Thoracic aorta (tissue), 2 donors: ENCODE measurements around the gene EPS8L1. TPM values are rescaled to one million over a fixed set of nuclear protein-coding genes. Genes with fewer than 3 reads are reported as not detected.

ENCODE experiments used
- ATAC-seq: fragments of 150-250 bp; one replicate; pipeline ENCODE4 v1.8.0; 2017; ENCODE audit warnings: low read depth; ENCODE audit not compliant: insufficient number of reproducible peaks, low FRiP score
- DNase-seq: peaks from one replicate; pipeline ENCODE4 v3.0.0-alpha.2; 2020; ENCODE audit warnings: low spot score
- H3K27ac ChIP-seq, 2 donors: fragments of 200-600 bp; sonication (generic); 1 replicate in 1 of 2; 2 replicates in 1 of 2; pipeline ENCODE4 v1.5.1; 2016; ENCODE audit warnings: mild to moderate bottlenecking in 2 of 2, moderate library complexity in 2 of 2
- H3K27me3 ChIP-seq: fragments of 200-600 bp; sonication (generic); replicated peaks from 2 replicates; pipeline ENCODE4 v1.6.0; 2016; ENCODE audit warnings: mild to moderate bottlenecking; ENCODE audit not compliant: insufficient read depth
- H3K36me3 ChIP-seq: fragments of 200-600 bp; sonication (generic); one replicate; pipeline ENCODE4 v1.5.1; 2016
- H3K4me1 ChIP-seq, 2 donors: fragments of 200-600 bp; sonication (generic); 1 replicate in 1 of 2; 2 replicates in 1 of 2; pipeline versions ENCODE4 v1.5.1 to v1.6.0; 2016; ENCODE audit warnings: low read depth in 2 of 2, mild to moderate bottlenecking in 1 of 2; ENCODE audit not compliant: control insufficient read depth in 1 of 2
- H3K4me3 ChIP-seq: fragments of 200-600 bp; sonication (generic); 2 replicates; pipeline ENCODE4 v1.5.1; 2016; ENCODE audit warnings: mild to moderate bottlenecking
- H3K9me3 ChIP-seq: fragments of 200-600 bp; sonication (generic); 2 replicates; pipeline ENCODE4 v1.5.1; 2016
- total RNA-seq, 2 donors: library from RNA; depleted of rRNA; stranded (reverse); fragments of >200 nt; gene quantifications; one replicate each; pipeline versions ENCODE4 v1.1.0 to v1.2.3, GENCODE V29; 2016
- TF ChIP-seq, protein P1 (sequence below): fragments of 200-600 bp; sonication (generic); IDR thresholded peaks from one replicate; pipeline ENCODE4 v1.5.1; 2019; ENCODE audit warnings: antibody characterized with exemption

EPS8L1 gene
- total RNA-seq, 2 donors from 2014 or later = 5.4 to 16.3 TPM

DNA sequence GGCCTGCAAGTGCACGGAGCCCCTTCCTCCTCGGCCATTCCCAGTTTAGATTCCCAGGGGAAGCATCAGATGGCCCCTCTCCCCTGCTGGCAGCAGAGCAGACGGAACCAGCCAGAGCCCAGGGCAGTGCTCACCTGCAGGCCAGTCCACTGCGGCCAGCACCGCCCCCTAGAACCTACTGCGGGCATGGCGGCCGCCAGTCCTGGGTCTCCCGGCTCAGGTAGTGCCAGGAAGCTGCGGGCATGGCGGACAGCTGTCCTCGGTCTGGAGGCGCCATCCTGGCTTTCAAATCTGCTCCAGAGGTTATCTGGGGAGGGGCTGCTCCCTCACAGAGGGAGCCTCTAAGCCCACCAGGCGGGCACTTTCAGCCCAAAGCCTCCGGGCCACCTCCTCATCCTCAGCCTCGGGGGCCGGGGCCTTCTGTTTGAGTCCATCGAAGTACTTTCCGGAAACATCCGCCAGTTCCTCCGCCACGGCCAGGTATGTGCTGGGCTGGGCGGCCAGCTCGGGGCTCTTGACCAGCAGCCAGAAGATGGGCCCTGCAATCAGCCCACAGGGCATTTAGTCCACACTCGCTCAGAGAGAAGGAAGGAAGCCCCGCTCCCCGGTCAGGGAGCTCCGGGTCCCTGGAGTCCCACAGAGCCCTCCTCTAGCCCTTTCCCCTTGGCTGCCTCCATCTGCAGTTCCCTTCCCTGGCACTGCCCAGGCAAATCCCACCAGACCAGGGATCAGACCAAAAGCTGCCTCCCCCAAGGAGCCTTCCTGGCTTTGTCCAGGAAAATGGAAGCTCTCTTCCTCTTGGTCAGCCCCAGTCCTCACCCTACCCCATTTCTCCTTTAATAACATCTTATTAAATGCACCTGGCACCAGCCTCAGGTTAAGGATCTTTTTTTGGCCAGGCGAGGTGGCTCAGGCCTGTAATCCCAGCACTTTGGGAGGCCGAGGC, 30.6 kb upstream of the EPS8L1 start:
- Histone ChIP-seq H3K4me3 (no peak overlapping the region), H3K36me3 (peaks cover 40% of the 10 kb centered on the region), H3K27ac (no peak overlapping the region), H3K27me3 (no peaks in the 10 kb centered on the region), H3K4me1 (no peaks in the 10 kb centered on the region), H3K9me3 (no peaks in the 10 kb centered on the region)
- ATAC-seq = no peak
- DNase-seq = no peak
- TF ChIP-seq, protein P1, sequence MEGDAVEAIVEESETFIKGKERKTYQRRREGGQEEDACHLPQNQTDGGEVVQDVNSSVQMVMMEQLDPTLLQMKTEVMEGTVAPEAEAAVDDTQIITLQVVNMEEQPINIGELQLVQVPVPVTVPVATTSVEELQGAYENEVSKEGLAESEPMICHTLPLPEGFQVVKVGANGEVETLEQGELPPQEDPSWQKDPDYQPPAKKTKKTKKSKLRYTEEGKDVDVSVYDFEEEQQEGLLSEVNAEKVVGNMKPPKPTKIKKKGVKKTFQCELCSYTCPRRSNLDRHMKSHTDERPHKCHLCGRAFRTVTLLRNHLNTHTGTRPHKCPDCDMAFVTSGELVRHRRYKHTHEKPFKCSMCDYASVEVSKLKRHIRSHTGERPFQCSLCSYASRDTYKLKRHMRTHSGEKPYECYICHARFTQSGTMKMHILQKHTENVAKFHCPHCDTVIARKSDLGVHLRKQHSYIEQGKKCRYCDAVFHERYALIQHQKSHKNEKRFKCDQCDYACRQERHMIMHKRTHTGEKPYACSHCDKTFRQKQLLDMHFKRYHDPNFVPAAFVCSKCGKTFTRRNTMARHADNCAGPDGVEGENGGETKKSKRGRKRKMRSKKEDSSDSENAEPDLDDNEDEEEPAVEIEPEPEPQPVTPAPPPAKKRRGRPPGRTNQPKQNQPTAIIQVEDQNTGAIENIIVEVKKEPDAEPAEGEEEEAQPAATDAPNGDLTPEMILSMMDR = no peak

DNA sequence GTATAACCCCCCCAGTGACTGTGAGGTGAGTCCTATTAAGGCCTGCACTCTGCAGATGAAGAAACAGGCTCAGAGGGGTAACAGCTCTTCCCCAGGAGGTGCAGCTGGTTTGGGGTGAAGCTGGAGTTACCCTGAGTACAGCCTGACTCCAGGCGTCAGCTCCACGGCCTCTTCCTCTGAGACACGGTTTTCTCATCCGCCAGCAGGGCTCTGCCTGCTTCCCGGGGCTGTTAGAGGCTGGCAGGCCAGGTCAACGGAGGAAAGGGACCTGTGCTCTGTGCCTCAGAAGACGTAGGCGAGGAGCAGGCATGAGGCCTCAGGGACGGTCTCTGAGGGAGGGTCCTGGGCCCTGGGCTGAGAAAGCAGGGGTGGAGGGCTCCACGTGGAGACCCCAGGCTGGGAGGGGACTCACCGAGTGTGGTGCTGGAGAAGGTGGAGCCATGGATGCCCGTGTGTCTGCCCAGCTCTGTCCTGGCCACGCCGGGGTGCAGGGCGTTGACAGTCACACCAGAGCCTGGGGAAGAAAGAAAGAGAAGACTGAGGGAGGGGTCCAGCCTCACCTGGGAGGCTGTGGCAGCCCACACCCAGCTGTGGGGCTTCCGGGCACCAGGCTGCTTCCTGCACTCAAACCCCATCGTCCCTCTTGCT, 28.6 kb upstream of the EPS8L1 start:
- Histone ChIP-seq H3K4me3 (no peak overlapping the region), H3K4me1 (no peaks in the 10 kb centered on the region), H3K27ac (no peak overlapping the region), H3K36me3 (peaks cover 46% of the 10 kb centered on the region), H3K9me3 (no peaks in the 10 kb centered on the region), H3K27me3 (no peaks in the 10 kb centered on the region)
- ATAC-seq = no peak
- no peak for DNase-seq
- TF ChIP-seq, protein P1 = no peak

DNA sequence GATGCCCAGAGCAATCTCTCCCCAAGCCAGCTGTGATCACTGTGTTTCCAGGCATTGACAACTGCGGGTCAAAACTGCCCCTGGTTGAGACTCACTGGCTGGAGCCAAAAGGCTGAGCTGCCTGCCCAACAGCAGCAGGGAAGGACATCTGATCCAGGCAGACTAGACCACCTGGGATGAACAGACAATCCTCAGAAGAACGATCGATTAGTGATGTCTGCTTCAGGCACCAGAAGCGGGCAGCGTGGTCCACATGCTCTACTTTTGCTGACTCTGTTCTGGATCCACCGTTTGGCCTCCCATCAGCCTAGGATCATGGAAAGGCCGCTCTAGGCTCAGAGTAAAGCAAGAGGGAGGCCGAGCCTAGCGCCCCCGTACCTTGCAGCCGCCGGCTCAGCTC, 27.7 kb upstream of the EPS8L1 start:
- H3K4me1 ChIP-seq = no peaks in the 10 kb centered on the region
- DNase-seq (no peak), ATAC-seq (no peak)
- no peaks in the 10 kb centered on the region for H3K9me3 ChIP-seq
- peaks cover 45% of the 10 kb centered on the region for H3K36me3 ChIP-seq
- H3K4me3 ChIP-seq = no peak overlapping the region
- H3K27me3 ChIP-seq = no peaks in the 10 kb centered on the region
- H3K27ac ChIP-seq = no peak overlapping the region
- TF ChIP-seq, protein P1 = no peak

DNA sequence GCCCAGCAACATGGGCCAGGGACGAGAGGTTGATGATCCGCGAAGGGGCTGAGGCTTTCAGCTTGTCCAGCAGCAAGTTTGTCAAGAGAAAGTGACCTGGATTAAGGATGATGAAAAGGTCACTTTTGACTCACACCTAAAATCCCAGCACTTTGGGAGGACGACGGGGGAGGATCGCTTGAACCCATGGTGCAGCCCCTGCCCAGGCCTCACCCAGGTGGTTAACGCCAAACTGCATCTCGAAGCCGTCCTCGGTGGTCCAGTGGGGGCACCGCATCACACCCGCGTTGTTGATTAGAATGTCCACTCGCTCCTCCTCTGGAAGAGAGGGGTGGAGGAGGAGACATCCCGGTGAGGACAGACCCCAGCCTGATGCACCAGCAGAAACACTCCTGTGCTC, 27.2 kb upstream of the EPS8L1 start:
- TF ChIP-seq, protein P1 = no peak
- DNase-seq = no peak
- H3K36me3 ChIP-seq = peaks cover 50% of the 10 kb centered on the region
- no peaks in the 10 kb centered on the region for H3K4me1 ChIP-seq
- H3K9me3 ChIP-seq = no peaks in the 10 kb centered on the region
- no peaks in the 10 kb centered on the region for H3K27me3 ChIP-seq
- H3K27ac ChIP-seq = no peak overlapping the region
- H3K4me3 ChIP-seq = no peak overlapping the region
- ATAC-seq = no peak

DNA sequence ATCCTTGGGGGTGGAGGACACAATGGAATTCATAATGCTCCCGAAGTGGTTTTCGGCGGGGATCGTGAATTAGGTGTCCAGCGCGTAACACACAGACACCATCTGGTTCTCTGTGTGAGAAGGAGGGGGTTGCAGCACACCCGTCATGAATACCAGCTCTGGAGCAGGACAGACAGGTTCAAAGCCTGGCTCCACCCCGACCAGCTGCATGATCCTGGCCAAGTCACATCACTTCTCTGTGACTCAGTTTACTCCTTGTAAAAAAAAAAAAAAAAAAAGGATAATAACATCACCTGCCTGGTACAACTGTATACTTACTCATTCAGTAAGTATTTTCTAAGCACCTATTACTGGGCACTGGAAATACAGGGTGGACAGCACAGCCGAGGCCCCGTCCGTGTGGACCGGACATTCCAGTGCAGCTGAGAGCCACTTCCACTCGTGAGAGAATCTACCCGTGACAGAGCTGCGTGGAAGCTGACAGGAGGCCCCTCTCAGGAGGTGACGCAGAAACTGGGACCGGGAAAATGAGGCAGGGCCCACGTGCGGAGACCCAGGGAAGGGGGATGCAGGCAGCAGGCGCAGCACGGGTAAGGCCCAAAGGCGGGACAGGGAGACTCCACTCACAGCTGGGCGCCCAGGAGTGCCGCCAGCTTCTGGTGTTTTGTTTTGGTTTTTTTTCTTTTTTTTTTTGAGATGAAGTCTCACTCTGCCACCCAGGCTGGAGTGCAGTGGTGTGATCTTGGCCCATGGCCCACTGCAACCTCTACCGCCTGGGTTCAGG, 24.7 kb upstream of the EPS8L1 start:
- peaks cover 53% of the 10 kb centered on the region for H3K36me3 ChIP-seq
- H3K27me3 ChIP-seq = no peaks in the 10 kb centered on the region
- H3K9me3 ChIP-seq = no peaks in the 10 kb centered on the region
- H3K4me3 ChIP-seq = no peak overlapping the region
- ATAC-seq (no peak), DNase-seq (no peak)
- no peaks in the 10 kb centered on the region for H3K4me1 ChIP-seq
- TF ChIP-seq, protein P1 = no peak
- H3K27ac ChIP-seq = no peak overlapping the region
